Fibroblast of peridontal ligament (primary cell): Measurements from ENCODE around the gene ST3GAL3.

Source experiments
- DNase-seq: peaks from one replicate; pipeline ENCODE4 v3.0.0-alpha.2; 2010; ENCODE audit errors: extremely low read depth

The ST3GAL3 gene

GRCh38 chr1:43851561-43852338 lies 144.4 kb downstream of the ST3GAL3 start:
- no peak for DNase-seq

GRCh38 chr1:43853161-43853921 lies 146.0 kb downstream of the ST3GAL3 start:
- peak; percentile 88 for DNase-seq

- DNase-seq = no peak
Observed at GRCh38 chr1:43854473-43854872, 147.1 kb downstream of the ST3GAL3 start.

GRCh38 chr1:43856188-43856587 lies 148.9 kb downstream of the ST3GAL3 start:
- DNase-seq = no peak

GRCh38 chr1:43857163-43857562 lies 149.8 kb downstream of the ST3GAL3 start:
- DNase-seq = no peak

GRCh38 chr1:43858324-43858723 lies 151.0 kb downstream of the ST3GAL3 start:
- DNase-seq = peak; percentile 95

GRCh38 chr1:43861337-43861736 lies 154.0 kb downstream of the ST3GAL3 start:
- no peak for DNase-seq

- no peak for DNase-seq
Observed at GRCh38 chr1:43861988-43862735, 154.8 kb downstream of the ST3GAL3 start.

- DNase-seq = no peak
Observed at GRCh38 chr1:43864111-43865045, 157.0 kb downstream of the ST3GAL3 start.

- no peak for DNase-seq
Observed at GRCh38 chr1:43866201-43866600, 158.9 kb downstream of the ST3GAL3 start.

- peak; percentile 82 for DNase-seq
Observed at GRCh38 chr1:43867976-43868740, 160.8 kb downstream of the ST3GAL3 start.

- peak; percentile 93 for DNase-seq
Observed at GRCh38 chr1:43868741-43869067, 161.4 kb downstream of the ST3GAL3 start.

- DNase-seq = no peak
Observed at GRCh38 chr1:43870306-43870705, 163.0 kb downstream of the ST3GAL3 start.

GRCh38 chr1:43871181-43871910 lies 164.0 kb downstream of the ST3GAL3 start:
- DNase-seq = no peak

GRCh38 chr1:43872280-43872679 lies 164.9 kb downstream of the ST3GAL3 start:
- DNase-seq = no peak

GRCh38 chr1:43873851-43874250 lies 166.5 kb downstream of the ST3GAL3 start:
- DNase-seq = peak; percentile 27

GRCh38 chr1:43874716-43875115 lies 167.4 kb downstream of the ST3GAL3 start:
- DNase-seq = no peak

- DNase-seq = no peak
Observed at GRCh38 chr1:43875331-43875730, 168.0 kb downstream of the ST3GAL3 start.

- DNase-seq = no peak
Observed at GRCh38 chr1:43877101-43877500, 169.8 kb downstream of the ST3GAL3 start.

- no peak for DNase-seq
Observed at GRCh38 chr1:43878440-43878839, 171.1 kb downstream of the ST3GAL3 start.
